Glomerular visceral epithelial cell (primary cell): Measurements from ENCODE around the gene GRIPAP1.

Experiments used
- DNase-seq: peaks from one replicate; pipeline ENCODE4 v3.0.0-alpha.2; 2016; ENCODE audit errors: extremely low spot score

GRIPAP1 gene

GRCh38 chrX:48958635-48959094, 43.4 kb downstream of the GRIPAP1 start:
- peak; percentile 43 for DNase-seq

DNA sequence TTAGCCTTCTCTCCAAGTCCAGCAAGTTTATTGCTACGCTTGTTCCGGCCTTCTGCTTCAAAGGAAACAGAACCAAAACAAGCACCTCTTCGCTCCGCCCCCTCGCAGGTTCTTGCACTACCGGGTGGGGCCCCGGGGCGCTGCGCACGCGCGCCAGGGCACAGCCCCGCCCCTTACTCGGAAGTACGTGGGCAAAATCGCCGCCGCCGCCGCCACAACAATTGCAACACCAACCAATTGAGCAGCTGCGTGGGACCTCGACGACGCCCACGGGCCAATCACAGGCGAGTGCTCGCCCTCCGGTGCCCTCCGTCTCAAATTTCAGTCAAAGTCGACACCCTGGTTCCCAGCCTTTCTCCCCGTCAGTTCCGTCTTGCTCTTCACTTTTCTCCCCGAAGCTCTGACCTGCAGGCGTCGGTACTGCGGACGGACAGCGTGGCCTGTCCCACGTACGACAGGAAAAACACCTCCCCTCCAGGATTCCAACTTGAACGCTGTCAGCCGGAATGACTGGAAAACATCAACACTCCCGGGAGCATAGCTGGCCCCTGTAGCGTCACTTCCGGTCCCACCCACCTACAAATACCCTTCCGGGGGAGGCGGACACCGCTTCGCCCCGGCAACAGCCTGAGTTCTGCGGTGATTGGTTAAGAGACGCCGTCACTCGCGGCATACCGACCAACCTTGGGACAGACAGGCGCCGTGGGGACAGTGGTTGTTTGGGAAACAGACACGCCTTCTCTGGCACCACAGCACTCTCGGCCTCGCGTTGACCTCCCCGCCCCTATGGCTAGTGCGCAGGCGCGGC, 44.0 kb downstream of the GRIPAP1 start:
- DNase-seq, result peak; percentile 97

DNA sequence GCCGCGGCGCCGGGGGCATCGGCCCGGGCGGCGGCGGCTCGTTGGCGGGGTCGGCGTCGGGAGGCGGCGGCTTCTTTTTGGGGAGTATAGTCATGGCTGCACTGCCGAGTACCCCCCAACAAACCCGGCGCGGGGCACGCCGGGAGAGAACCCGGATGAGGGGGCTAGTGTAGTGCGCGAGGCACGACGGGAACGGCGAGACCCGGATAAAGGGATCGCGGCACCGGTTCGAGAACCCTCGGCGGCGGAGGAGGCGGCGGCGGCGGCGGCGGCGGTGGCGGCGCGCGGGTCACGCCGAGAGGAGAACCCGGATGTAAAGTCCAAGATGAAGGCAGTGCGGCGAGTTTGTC, 44.6 kb downstream of the GRIPAP1 start, which contains the start of gene OTUD5:
Gene OTUD5, minus strand, starts transcription at position 131 of the 350 bp plus-strand sequence. Its CDS starts 37 bp downstream, at position 94.
- no peak for DNase-seq

- DNase-seq, result no peak
These were observed 45.2 kb downstream of the GRIPAP1 start for GRCh38 chrX:48956728-48957414.

- DNase-seq, result no peak
These were observed 53.5 kb downstream of the GRIPAP1 start for GRCh38 chrX:48948589-48948988.

GRCh38 chrX:48945517-48946348, 56.3 kb downstream of the GRIPAP1 start:
- DNase-seq, result peak; percentile 37

DNA sequence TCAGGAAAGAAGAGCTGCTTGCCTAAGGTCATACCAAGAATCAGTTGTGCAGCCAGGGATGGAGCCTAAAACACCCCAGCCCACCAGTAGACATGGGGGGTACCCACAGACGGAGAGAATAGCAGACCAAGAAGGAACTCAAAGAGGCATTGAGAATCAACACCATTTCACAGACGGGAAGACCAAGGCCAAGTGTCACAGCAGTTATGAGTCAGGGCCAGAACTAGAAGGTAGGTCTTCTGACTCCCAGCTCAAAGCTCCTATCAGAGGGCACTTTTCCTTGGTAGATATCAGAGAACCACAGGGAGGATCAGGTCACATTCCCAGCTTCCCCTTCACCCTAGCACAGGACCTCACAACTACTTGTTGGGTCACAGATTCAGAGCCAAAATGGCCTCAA, 59.2 kb downstream of the GRIPAP1 start:
- no peak for DNase-seq

GRCh38 chrX:48940404-48940955, 61.6 kb downstream of the GRIPAP1 start:
- DNase-seq, result no peak

GRCh38 chrX:48939524-48940228, 62.4 kb downstream of the GRIPAP1 start:
- DNase-seq, result no peak

GRCh38 chrX:48938721-48939425, 63.2 kb downstream of the GRIPAP1 start:
- no peak for DNase-seq

DNA sequence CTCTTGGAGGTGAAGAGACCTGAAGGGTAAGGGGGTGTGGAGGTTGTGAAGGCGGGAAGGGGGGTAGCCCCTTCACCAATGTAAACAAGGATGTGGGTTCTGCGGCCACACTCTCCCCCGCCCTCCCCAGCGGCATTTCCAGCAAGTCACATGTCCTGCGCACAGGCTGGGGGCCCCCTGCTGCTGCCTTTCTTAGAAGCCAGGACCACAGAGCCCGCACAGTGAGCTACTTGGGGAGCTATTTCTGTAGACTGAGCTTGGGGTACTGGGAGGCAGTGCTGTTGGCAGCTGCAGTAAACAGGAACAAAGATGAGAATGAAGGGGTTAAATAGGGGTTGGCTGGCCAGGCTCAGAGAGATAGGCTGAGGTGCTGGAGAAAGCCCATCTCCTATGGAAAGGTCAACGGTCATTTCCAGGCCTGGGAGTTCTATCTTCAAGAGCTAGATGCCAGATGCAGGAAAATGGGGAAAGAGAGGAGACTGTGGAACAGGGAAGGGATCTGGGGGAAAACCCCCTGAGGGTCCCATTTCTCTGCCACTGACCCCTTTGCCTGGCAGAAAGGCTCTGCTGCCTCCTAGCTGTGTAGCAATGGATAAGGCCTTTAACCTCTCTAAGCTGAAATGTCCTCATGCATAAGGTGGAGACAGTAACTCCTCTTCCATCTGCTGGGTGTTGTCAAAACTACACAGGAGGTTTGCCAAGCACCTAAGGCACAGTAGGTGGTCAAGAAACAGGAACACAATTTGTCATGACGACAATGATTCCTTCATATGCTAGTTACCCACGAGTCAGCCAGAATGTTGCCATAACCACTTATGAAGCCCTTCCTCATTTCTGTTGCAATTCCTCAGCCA, 64.8 kb downstream of the GRIPAP1 start:
- peak; percentile 52 for DNase-seq

GRCh38 chrX:48936429-48937053, 65.5 kb downstream of the GRIPAP1 start:
- no peak for DNase-seq

DNA sequence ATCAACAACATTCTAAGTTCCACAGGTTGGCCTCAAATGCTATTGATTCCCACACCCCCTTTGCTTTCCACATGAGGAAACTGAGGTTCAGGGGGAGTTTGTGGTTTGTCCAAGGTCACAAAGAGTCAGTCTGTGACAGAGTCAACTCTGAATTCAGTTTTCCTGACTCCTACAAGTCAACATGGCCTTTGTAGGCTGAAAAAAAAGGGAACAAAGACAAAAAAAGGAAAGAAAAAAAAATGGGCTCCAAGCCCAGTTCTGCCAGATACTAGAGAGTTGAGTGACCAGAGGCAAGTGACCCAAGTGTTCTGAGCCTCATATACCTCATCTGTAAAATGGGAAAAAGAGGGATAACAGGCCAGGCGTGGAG, 66.8 kb downstream of the GRIPAP1 start:
- DNase-seq, result no peak

DNA sequence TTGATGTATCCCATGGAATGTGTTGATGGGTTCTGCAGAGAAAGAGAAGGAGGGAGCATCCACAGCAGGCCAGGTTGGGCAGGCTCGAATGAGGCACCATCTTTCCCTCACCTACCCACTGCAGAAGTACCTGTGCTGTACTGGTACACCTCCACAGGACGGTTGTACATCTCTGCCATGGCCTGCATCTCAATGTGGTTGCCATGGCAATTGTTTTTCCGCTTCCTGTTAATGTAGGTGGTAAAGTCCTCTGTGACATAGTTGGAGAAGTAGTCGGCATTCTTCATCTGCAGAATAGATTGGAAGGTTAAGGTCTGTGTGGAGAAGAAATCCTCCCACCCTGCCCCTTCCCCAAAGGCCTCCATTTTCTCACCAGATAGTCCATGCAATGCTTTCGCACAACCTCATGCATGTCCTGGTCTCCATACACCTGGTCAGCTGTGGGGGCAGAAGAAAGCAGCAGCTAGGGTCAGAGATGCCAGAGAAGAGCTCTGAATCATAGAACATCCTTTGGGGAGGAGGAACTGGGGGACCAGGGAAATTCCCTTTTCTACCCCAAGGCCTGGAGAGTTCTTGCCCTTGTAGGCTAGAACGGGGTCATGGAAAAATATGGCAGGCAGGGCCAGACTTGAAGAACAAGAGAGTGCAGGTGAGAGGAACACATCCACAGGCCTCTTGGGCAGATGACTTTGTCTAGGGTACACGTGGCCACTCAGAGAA, 67.3 kb downstream of the GRIPAP1 start:
- no peak for DNase-seq

DNA sequence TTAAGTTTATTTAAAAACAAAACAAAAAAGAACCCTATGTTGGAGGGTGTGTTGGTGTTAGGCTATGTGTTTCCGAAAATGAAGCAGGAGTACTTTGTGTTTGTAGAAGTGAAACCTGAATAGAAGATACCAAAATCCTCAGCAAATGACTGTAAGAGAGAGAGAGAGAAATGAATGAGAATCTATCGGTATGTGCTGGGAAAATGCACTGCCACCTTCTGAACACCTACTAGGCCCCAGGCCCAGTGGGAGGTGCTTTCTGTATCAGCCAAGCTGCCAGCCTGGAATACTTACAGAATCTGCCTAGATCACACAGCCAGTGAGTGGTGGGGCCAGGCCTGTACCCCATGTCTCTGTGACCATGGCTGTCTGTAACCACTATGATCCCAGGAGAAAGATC, 68.3 kb downstream of the GRIPAP1 start:
- DNase-seq, result no peak

DNA sequence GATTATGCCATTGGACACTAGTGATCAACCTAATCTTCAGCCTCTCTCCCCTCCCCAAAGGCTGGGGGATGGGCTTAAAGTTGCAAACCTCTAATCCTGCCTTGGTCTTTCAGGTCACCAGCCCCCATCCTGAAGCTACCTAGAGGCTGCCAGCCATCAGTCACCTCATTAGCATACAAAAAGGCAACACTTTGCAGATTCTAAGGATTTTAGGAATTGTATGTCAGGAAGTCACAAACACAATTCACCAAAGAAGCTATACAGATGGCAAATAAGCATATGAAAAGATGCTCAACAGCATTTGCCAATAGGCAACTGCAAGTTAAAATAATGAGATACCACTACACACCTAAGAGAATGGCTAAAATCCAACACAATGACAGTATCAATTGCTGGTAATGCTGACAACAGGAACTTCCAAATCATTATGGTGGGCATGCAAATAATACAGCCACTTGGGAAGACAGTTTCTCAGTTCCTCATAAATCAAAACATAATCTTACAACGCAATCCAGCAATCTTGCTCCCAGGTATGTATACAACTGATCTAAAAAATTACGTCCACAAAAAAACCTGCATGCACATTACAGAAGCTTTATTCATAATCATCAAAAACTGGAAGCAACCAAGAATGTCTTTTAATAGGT, 74.2 kb downstream of the GRIPAP1 start:
- DNase-seq, result no peak

- DNase-seq, result no peak
These were observed 74.9 kb downstream of the GRIPAP1 start for GRCh38 chrX:48927123-48927522.

DNA sequence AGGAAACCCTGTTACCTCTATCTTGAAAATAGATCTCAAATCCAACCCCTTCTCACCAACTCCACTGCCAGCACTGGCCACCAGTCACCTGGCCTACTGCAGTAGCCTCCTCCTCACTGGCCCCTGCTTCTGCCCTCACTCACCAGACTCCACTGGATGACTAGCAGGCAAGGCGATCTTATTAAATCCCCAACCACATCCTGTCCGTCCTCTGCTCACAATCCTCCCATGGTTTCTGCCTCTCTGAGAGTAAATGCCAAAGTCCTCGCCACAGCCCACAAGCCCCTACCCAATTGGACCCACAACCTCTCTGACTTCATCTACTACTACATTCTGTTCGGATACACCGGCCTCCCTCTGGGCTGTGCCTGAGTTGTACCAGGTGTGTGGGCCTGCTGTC, 77.8 kb downstream of the GRIPAP1 start:
- no peak for DNase-seq
